ENCODE results near the gene LMNA.
"Not testable (repeated sequence)": the region's sequence is repeated elsewhere in the genome, so short reads cannot be mapped to it uniquely, and the experiment has no call there.

LMNA gene

GRCh38 chr1:156114101-156114918 lies at the start of gene LMNA:
LMNA (plus strand) TSS chr1:156114711; CDS start chr1:156114919, 208 bp downstream.
- peak; percentile 91 for DNase-seq

- DNase-seq = no peak
Observed at GRCh38 chr1:156065212-156065611, 49.3 kb upstream of the LMNA start.

- no peak for DNase-seq
Observed at GRCh38 chr1:156065871-156066270, 48.6 kb upstream of the LMNA start.

- DNase-seq = no peak
Observed at GRCh38 chr1:156067262-156067661, 47.2 kb upstream of the LMNA start.

GRCh38 chr1:156069490-156070455 lies 44.7 kb upstream of the LMNA start:
- no peak for DNase-seq

GRCh38 chr1:156070548-156070947 lies 44.0 kb upstream of the LMNA start:
- DNase-seq = no peak

- not testable (repeated sequence) for DNase-seq
Observed at GRCh38 chr1:156071332-156071816, 43.1 kb upstream of the LMNA start.

- DNase-seq = no peak
Observed at GRCh38 chr1:156072251-156072650, 42.3 kb upstream of the LMNA start.

GRCh38 chr1:156073110-156073687 lies 41.3 kb upstream of the LMNA start:
- no peak for DNase-seq

- DNase-seq = no peak
Observed at GRCh38 chr1:156073740-156074139, 40.8 kb upstream of the LMNA start.

GRCh38 chr1:156074661-156075060 lies 39.9 kb upstream of the LMNA start:
- no peak for DNase-seq

- DNase-seq = no peak
Observed at GRCh38 chr1:156075162-156075561, 39.3 kb upstream of the LMNA start.

- DNase-seq = no peak
Observed at GRCh38 chr1:156075775-156076204, 38.7 kb upstream of the LMNA start.

- no peak for DNase-seq
Observed at GRCh38 chr1:156076609-156077429, 37.7 kb upstream of the LMNA start.

- DNase-seq = no peak
Observed at GRCh38 chr1:156077430-156077760, 37.1 kb upstream of the LMNA start.

- no peak for DNase-seq
Observed at GRCh38 chr1:156078728-156079127, 35.8 kb upstream of the LMNA start.

GRCh38 chr1:156079762-156080161 lies 34.7 kb upstream of the LMNA start:
- no peak for DNase-seq

GRCh38 chr1:156080241-156080862 lies 34.2 kb upstream of the LMNA start:
- no peak for DNase-seq

- DNase-seq = no peak
Observed at GRCh38 chr1:156080863-156081179, 33.7 kb upstream of the LMNA start.

- DNase-seq = no peak
Observed at GRCh38 chr1:156081180-156081916, 33.2 kb upstream of the LMNA start.

- DNase-seq = no peak
Observed at GRCh38 chr1:156081917-156082308, 32.6 kb upstream of the LMNA start.

Measured in OCI-M1 (cell line).